ENCODE data around the gene C2orf92.
"Not testable (repeated sequence)": the region's sequence is repeated elsewhere in the genome, so short reads cannot be mapped to it uniquely, and the experiment has no call there.

Gene C2orf92

GRCh38 chr2:97660775-97661389 is 8.6 kb upstream of the C2orf92 start:
- DNase-seq = peak; percentile 72

GRCh38 chr2:97661927-97662326 is 7.6 kb upstream of the C2orf92 start:
- no peak for DNase-seq

GRCh38 chr2:97662386-97662894 is 7.1 kb upstream of the C2orf92 start:
- no peak for DNase-seq

- peak; percentile 95 for DNase-seq
Observed at GRCh38 chr2:97662895-97663625, 6.5 kb upstream of the C2orf92 start.

- no peak for DNase-seq
Observed at GRCh38 chr2:97663626-97663961, 5.9 kb upstream of the C2orf92 start.

- DNase-seq = peak; percentile 99
Observed at GRCh38 chr2:97663962-97664635, 5.4 kb upstream of the C2orf92 start, which contains the start of gene ACTR1B. Gene ACTR1B, minus strand, starts transcription at chr2:97664044. Its CDS starts 154 bp downstream, at chr2:97663890.

GRCh38 chr2:97664636-97664970 is 4.9 kb upstream of the C2orf92 start:
- DNase-seq = no peak

- no peak for DNase-seq
Observed at GRCh38 chr2:97670471-97670870, 958 bp downstream of the C2orf92 start.

- no peak for DNase-seq
Observed at GRCh38 chr2:97671526-97671925, 2.0 kb downstream of the C2orf92 start.

GRCh38 chr2:97672606-97673140 is 3.2 kb downstream of the C2orf92 start:
- not testable (repeated sequence) for DNase-seq

GRCh38 chr2:97673182-97673914 is 3.8 kb downstream of the C2orf92 start:
- no peak for DNase-seq

GRCh38 chr2:97673915-97674283 is 4.4 kb downstream of the C2orf92 start:
- DNase-seq = no peak

GRCh38 chr2:97675430-97676113 is 6.1 kb downstream of the C2orf92 start:
- DNase-seq = no peak

GRCh38 chr2:97676620-97677019 is 7.1 kb downstream of the C2orf92 start:
- DNase-seq = no peak

- DNase-seq = no peak
Observed at GRCh38 chr2:97677480-97677879, 8.0 kb downstream of the C2orf92 start.

- DNase-seq = no peak
Observed at GRCh38 chr2:97678298-97678697, 8.8 kb downstream of the C2orf92 start.

GRCh38 chr2:97687235-97687634 is 17.7 kb downstream of the C2orf92 start:
- not testable (repeated sequence) for DNase-seq

- no peak for DNase-seq
Observed at GRCh38 chr2:97688062-97688827, 18.7 kb downstream of the C2orf92 start.

GRCh38 chr2:97691166-97691565 is 21.7 kb downstream of the C2orf92 start:
- peak; percentile 91 for DNase-seq

- DNase-seq = no peak
Observed at GRCh38 chr2:97693476-97693875, 24.0 kb downstream of the C2orf92 start.

- DNase-seq = peak; percentile 52
Observed at GRCh38 chr2:97695744-97696143, 26.2 kb downstream of the C2orf92 start.

Data from islet precursor cell (in vitro differentiated cells).